HT1080 (cell line): Measurements from ENCODE around the gene BCKDHB. TPM values are rescaled to one million over a fixed set of nuclear protein-coding genes. Genes with fewer than 3 reads are reported as not detected.

Source experiments
- DNase-seq: peaks from one replicate; pipeline ENCODE4 v3.0.0-alpha.2; 2015; ENCODE audit warnings: low read depth
- total RNA-seq: library from RNA; depleted of rRNA; stranded (reverse); fragments of >200 nt; shearing (Covaris generic); gene quantifications from 2 replicates; pipeline ENCODE4 v1.2.3, GENCODE V29; 2014; rRNA removed

BCKDHB gene
- total RNA-seq, 1 experiment from 2014 or later: 11.5 TPM

DNA sequence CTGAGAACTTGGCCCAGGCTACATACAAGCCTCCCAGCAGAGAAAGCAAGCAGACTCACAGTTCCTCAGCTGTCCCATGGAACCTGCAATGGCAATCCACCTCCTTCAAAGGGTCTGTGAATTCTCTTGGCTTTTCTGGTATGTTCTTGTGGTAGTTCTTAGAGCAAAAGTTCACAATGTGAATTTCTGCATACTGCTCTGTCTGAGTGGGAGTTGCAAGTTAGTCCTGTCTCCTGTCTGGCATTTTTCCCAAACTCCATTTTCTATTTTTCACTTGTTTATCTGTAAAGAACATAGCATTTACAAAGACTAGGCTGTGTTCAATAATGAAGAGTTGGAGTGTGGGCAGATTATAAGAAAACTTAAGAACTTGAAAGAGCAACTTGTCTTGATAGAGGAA, 269.9 kb downstream of the BCKDHB start:
- no peak for DNase-seq

- DNase-seq: no peak
Observed at GRCh38 chr6:80380566-80380965, 274.1 kb downstream of the BCKDHB start.

GRCh38 chr6:80382811-80383210, 276.3 kb downstream of the BCKDHB start:
- no peak for DNase-seq

- no peak for DNase-seq
Observed at GRCh38 chr6:80388507-80388906, 282.0 kb downstream of the BCKDHB start.

Other genes with a start within 250 kb of the BCKDHB start
- 0.47 and 0.66 TPM in 2 replicates for gene ELOVL4, start 159.1 kb upstream of the BCKDHB start, total RNA-seq
- 48.7 and 50.8 TPM in 2 replicates for gene TTK, start 102.0 kb upstream of the BCKDHB start, total RNA-seq